ENCODE measurements around the gene IMPDH1.

DNA sequence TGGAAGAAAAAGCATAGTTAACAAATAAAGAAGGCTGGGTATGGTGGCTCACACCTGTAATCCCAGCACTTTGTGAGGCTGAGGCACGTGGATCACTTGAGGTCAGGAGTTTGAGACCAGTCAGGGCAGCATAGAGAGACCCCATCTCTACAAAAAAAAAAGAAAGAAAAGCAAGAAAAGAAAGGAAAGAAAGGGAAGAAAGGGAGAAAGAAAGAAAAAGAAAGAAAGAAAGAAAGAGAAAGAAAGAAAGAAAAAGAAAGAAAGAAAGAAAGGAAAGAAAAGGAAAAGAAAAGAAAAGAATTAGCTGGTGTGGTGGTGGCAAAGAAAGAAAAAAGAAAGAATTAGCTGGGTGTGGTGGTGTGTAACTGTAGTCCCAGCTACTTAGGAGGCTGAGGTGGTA lies 42.8 kb upstream of the IMPDH1 start:
- TF ChIP-seq, protein P1, sequence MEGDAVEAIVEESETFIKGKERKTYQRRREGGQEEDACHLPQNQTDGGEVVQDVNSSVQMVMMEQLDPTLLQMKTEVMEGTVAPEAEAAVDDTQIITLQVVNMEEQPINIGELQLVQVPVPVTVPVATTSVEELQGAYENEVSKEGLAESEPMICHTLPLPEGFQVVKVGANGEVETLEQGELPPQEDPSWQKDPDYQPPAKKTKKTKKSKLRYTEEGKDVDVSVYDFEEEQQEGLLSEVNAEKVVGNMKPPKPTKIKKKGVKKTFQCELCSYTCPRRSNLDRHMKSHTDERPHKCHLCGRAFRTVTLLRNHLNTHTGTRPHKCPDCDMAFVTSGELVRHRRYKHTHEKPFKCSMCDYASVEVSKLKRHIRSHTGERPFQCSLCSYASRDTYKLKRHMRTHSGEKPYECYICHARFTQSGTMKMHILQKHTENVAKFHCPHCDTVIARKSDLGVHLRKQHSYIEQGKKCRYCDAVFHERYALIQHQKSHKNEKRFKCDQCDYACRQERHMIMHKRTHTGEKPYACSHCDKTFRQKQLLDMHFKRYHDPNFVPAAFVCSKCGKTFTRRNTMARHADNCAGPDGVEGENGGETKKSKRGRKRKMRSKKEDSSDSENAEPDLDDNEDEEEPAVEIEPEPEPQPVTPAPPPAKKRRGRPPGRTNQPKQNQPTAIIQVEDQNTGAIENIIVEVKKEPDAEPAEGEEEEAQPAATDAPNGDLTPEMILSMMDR (IDR thresholded peaks at IDR 0.05): no peak
- TF ChIP-seq POLR2AphosphoS5 (IDR thresholded peaks at IDR 0.05) (no peak), EP300 (IDR thresholded peaks at IDR 0.05) (no peak), POLR2A (IDR thresholded peaks at IDR 0.05) (no peak)

Data from sigmoid colon (tissue), 4 donors.